C4-2B (cell line): ENCODE data around the gene MCTS1.

Experiments used
- H3K27ac ChIP-seq: fragments of 450-650 bp; 2 replicates; pipeline ENCODE4 v1.5.1; 2017
- ZFX ChIP-seq: fragments of 450-650 bp; IDR thresholded peaks from 2 replicates; pipeline ENCODE4 v1.6.1; 2017
- TF ChIP-seq, protein P1 (sequence below): fragments of 450-650 bp; conservative IDR thresholded peaks from 2 replicates; pipeline ENCODE4 v1.5.1; 2017; ENCODE audit warnings: mild to moderate bottlenecking

Gene MCTS1, protein sequence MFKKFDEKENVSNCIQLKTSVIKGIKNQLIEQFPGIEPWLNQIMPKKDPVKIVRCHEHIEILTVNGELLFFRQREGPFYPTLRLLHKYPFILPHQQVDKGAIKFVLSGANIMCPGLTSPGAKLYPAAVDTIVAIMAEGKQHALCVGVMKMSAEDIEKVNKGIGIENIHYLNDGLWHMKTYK

DNA sequence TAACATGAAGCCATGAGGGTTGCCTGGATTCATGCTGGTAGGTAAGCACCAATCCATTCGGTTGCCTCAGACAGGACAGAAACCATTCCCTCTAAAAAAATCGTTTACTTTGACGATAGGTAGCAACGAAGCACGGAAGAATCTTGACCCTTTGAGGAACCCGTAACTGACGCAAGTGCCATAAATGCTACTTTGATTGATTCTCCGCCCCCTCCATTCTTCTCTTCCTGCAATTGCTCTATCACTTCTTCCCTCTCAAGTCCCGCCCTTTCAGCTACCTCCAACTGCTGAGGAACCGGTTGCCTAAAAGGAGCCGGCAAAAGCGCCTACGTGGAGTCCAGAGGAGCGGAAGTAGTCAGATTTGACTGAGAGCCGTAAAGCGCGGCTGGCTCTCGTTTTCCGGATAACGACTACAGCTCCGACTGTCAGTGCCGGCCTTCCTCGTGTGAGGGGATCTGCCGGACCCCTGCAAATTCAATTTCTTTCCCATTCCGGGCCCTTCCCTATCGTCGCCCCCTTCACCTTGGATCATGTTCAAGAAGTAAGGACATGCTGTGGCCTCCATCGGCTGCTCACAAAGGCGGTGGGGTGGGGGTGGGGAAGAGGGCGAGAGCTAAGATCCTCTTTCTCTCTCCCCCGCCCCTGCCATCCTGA is at the start of gene MCTS1:
Gene MCTS1 (plus strand): TSS at position 395 of the 654 bp plus-strand sequence. CDS start 136 bp downstream, at position 531.
- TF ChIP-seq ZFX: no peak
- TF ChIP-seq, protein P1, sequence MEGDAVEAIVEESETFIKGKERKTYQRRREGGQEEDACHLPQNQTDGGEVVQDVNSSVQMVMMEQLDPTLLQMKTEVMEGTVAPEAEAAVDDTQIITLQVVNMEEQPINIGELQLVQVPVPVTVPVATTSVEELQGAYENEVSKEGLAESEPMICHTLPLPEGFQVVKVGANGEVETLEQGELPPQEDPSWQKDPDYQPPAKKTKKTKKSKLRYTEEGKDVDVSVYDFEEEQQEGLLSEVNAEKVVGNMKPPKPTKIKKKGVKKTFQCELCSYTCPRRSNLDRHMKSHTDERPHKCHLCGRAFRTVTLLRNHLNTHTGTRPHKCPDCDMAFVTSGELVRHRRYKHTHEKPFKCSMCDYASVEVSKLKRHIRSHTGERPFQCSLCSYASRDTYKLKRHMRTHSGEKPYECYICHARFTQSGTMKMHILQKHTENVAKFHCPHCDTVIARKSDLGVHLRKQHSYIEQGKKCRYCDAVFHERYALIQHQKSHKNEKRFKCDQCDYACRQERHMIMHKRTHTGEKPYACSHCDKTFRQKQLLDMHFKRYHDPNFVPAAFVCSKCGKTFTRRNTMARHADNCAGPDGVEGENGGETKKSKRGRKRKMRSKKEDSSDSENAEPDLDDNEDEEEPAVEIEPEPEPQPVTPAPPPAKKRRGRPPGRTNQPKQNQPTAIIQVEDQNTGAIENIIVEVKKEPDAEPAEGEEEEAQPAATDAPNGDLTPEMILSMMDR: no peak
- peak within 1 kb of the TSS; percentile 87 for H3K27ac ChIP-seq

GRCh38 chrX:120556251-120556650 is 47.6 kb upstream of the MCTS1 start:
- TF ChIP-seq, protein P1: no peak
- TF ChIP-seq ZFX: no peak
- peak overlapping the region; percentile 67; the same call in 1 of the 2 replicates for H3K27ac ChIP-seq

DNA sequence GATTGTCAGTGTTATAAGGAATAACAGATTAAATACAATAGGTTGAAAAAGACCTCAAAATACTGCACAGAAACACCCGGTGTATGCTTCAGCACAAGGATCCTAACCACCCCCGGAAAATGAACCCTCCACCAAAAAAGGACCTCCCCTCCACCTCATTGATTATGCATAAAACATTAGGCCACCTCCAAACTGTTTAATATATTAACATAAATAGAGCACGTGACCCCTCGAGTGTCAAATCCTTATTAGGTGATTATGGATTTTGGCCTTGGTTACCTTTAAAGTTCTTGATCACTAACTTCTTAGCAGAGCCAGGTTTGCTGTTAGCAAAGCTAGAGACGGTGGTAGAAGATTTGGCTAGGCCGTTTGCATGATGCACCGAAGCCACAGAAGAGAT is 44.1 kb upstream of the MCTS1 start:
- peak overlapping the region; percentile 97 for H3K27ac ChIP-seq
- TF ChIP-seq ZFX: no peak
- TF ChIP-seq, protein P1: no peak

GRCh38 chrX:120560405-120560841 is 43.5 kb upstream of the MCTS1 start:
- TF ChIP-seq, protein P1: no peak
- no peak for TF ChIP-seq ZFX

DNA sequence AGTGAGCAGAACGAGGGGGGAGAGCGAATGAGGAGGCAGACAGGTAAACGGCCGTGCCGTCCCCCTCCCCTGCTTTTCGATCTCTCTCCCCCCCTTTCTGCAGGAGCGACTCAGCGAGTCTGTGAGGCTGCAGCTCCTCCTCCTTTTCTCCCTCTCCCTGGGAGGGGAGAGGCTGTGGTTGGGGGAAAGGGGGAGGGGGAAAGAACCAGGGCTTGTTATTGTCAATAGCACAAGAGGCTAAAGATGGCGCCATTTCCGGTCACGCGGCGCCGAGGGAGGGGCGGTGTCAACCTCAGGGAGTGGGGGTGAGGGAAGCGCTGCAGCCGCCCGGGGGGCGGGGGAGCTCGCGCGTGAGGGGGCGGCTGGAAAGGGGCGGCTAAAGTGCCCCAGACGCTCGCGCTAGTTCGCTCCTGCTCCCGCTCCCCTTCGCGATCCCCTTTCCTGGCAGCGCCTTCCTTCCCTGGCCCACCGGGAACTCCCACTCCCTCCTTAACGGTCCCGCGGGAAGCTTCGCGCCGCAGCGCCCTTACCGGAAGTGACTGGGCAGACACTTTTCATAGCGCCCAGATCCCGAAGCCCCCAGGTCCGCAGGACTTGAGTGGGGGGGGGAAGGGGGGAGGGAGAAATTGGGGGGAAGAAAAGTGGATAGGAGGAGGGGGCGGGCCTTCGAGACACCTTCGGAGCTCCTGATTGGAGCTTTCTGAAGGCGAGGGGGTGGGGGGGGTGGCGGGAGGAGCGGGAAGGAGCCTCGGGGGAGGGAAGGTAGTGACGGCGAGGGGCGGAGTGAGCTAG is 42.9 kb upstream of the MCTS1 start, which contains the start of gene CUL4B:
Gene CUL4B (minus strand): TSS at position 121 of the 792 bp plus-strand sequence. CDS start 324 bp downstream, outside the sequence.
- TF ChIP-seq ZFX: no peak
- TF ChIP-seq, protein P1: no peak
- H3K27ac ChIP-seq: peak within 1 kb of the TSS; percentile 97

More at GRCh38 chrX:120560405-120560841, 43.5 kb upstream of the MCTS1 start:
- peak overlapping the region; percentile 97 for H3K27ac ChIP-seq

- no peak for TF ChIP-seq ZFX
- TF ChIP-seq, protein P1: no peak
- peak overlapping the region; percentile 97 for H3K27ac ChIP-seq
These were observed 42.0 kb upstream of the MCTS1 start for GRCh38 chrX:120561634-120562568.
